H1 (cell line): ENCODE measurements around the gene NXPH3. TPM values are rescaled to one million over a fixed set of nuclear protein-coding genes. Genes with fewer than 3 reads are reported as not detected.

Experiments used
- CHD1 ChIP-seq: IDR thresholded peaks from 2 replicates; pipeline ENCODE4 v1.6.1; 2012; ENCODE audit warnings: low read depth, low read length, improper control_type of control experiment
- SIRT6 ChIP-seq: IDR thresholded peaks from one replicate; pipeline ENCODE4 v1.7.1; 2012; ENCODE audit warnings: low read length, inconsistent platforms
- SP1 ChIP-seq: IDR thresholded peaks from 2 replicates; pipeline ENCODE4 v1.6.1; 2011; ENCODE audit warnings: low read depth, low read length
- polyA plus RNA-seq, 7 experiments: library from polyadenylated mRNA; depleted of rRNA in 3 of 7; stranded (reverse) in 5 of 7; unstranded in 2 of 7; fragments of >200 nt in 5 of 7; fragments of 200-250 nt in 2 of 7; gene quantifications; 1 replicate in 5 of 7; 2 replicates in 1 of 7; 4 replicates in 1 of 7; pipeline versions ENCODE4 v1.2.1 to v1.2.3, GENCODE V29; 2011 to 2013; ENCODE audit warnings: missing spikeins in 2 of 7, mixed read lengths in 2 of 7
- total RNA-seq: library from RNA; stranded (reverse); fragmentation: NEBNext Ultra II Directional; extraction: Animal tissue kit (Norgen Biotek cat#: 25700); gene quantifications from 2 replicates; pipeline ENCODE4 v1.2.1, GENCODE V29; 2021
- TF ChIP-seq, protein P1 (sequence below): fragments of 300-600 bp; sonication (generic); IDR thresholded peaks from 2 replicates; pipeline ENCODE4 v1.7.1; 2012; ENCODE audit warnings: low read length, moderate library complexity, mild to moderate bottlenecking, inconsistent platforms; ENCODE audit not compliant: insufficient replicate concordance

Gene NXPH3
- total and polyA plus RNA-seq, 2 of the 8 experiments (the other 6 are each of a cell fraction or from before 2014, with no cell fraction given): 2.5 to 3.7 TPM

DNA sequence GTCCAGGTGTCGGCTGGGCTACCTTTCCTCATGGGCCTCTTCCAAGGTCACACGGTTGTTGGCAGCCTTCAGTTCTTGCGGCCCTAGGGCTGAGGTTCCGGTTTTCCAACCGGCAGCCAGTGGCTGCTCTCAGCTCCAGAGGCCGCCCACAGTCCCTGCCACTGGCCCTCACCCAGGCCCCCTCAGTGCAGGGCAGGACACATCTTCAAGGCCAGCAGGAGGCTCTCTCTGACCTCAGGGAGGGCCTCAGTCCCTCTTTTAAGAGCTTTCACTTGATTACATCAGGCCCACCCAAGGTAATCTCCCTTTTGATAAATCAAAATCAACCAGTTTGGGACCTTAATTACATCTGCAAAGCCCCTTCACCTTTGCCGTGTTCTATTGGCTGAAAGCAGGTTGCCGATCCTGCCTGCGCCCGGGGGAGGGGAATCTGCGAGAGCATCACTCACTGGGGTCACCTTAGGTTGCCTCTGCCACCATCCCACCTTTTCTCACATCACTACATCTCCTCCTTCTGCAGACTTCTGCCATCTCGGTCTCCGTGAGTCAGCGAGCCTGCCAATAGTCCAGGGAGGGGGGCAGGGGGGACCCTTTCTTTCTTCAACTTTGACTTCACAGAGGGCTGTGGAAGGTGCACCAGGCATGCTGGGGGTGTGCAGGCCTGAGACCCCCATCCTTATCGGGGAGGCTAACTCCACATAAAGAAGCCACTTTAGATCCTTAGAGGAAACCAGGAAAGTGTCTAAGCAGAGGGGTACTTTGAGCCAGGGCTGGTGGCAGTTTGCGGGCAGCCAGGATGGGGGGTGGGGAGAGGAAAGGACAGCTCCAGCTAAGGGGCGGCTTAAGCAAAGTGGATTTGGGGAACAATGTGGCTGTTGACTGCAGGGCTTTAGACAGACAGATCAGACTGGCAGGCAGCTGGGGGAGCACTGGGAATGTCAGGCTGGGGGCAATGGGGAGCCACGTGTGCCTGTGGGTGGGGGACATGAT, 28.8 kb upstream of the NXPH3 start (continued):
- TF ChIP-seq, protein P1, sequence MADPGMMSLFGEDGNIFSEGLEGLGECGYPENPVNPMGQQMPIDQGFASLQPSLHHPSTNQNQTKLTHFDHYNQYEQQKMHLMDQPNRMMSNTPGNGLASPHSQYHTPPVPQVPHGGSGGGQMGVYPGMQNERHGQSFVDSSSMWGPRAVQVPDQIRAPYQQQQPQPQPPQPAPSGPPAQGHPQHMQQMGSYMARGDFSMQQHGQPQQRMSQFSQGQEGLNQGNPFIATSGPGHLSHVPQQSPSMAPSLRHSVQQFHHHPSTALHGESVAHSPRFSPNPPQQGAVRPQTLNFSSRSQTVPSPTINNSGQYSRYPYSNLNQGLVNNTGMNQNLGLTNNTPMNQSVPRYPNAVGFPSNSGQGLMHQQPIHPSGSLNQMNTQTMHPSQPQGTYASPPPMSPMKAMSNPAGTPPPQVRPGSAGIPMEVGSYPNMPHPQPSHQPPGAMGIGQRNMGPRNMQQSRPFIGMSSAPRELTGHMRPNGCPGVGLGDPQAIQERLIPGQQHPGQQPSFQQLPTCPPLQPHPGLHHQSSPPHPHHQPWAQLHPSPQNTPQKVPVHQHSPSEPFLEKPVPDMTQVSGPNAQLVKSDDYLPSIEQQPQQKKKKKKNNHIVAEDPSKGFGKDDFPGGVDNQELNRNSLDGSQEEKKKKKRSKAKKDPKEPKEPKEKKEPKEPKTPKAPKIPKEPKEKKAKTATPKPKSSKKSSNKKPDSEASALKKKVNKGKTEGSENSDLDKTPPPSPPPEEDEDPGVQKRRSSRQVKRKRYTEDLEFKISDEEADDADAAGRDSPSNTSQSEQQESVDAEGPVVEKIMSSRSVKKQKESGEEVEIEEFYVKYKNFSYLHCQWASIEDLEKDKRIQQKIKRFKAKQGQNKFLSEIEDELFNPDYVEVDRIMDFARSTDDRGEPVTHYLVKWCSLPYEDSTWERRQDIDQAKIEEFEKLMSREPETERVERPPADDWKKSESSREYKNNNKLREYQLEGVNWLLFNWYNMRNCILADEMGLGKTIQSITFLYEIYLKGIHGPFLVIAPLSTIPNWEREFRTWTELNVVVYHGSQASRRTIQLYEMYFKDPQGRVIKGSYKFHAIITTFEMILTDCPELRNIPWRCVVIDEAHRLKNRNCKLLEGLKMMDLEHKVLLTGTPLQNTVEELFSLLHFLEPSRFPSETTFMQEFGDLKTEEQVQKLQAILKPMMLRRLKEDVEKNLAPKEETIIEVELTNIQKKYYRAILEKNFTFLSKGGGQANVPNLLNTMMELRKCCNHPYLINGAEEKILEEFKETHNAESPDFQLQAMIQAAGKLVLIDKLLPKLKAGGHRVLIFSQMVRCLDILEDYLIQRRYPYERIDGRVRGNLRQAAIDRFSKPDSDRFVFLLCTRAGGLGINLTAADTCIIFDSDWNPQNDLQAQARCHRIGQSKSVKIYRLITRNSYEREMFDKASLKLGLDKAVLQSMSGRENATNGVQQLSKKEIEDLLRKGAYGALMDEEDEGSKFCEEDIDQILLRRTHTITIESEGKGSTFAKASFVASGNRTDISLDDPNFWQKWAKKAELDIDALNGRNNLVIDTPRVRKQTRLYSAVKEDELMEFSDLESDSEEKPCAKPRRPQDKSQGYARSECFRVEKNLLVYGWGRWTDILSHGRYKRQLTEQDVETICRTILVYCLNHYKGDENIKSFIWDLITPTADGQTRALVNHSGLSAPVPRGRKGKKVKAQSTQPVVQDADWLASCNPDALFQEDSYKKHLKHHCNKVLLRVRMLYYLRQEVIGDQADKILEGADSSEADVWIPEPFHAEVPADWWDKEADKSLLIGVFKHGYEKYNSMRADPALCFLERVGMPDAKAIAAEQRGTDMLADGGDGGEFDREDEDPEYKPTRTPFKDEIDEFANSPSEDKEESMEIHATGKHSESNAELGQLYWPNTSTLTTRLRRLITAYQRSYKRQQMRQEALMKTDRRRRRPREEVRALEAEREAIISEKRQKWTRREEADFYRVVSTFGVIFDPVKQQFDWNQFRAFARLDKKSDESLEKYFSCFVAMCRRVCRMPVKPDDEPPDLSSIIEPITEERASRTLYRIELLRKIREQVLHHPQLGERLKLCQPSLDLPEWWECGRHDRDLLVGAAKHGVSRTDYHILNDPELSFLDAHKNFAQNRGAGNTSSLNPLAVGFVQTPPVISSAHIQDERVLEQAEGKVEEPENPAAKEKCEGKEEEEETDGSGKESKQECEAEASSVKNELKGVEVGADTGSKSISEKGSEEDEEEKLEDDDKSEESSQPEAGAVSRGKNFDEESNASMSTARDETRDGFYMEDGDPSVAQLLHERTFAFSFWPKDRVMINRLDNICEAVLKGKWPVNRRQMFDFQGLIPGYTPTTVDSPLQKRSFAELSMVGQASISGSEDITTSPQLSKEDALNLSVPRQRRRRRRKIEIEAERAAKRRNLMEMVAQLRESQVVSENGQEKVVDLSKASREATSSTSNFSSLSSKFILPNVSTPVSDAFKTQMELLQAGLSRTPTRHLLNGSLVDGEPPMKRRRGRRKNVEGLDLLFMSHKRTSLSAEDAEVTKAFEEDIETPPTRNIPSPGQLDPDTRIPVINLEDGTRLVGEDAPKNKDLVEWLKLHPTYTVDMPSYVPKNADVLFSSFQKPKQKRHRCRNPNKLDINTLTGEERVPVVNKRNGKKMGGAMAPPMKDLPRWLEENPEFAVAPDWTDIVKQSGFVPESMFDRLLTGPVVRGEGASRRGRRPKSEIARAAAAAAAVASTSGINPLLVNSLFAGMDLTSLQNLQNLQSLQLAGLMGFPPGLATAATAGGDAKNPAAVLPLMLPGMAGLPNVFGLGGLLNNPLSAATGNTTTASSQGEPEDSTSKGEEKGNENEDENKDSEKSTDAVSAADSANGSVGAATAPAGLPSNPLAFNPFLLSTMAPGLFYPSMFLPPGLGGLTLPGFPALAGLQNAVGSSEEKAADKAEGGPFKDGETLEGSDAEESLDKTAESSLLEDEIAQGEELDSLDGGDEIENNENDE: no peak
- TF ChIP-seq SP1 (no peak), CHD1 (no peak), SIRT6 (no peak)
- TF ChIP-seq, all 59 proteins: peak for 0
